GM12872 (cell line): ENCODE data around the gene TMEM163.

Source experiments
- CTCF ChIP-seq: IDR thresholded peaks from 3 replicates; pipeline ENCODE4 v1.5.1; 2011; ENCODE audit warnings: low read depth, mild to moderate bottlenecking, low read length, moderate library complexity; ENCODE audit not compliant: insufficient read depth

The TMEM163 gene

GRCh38 chr2:134454426-134454825 lies 264.4 kb downstream of the TMEM163 start:
- TF ChIP-seq CTCF: no peak

- no peak for TF ChIP-seq CTCF
Observed at GRCh38 chr2:134453973-134454372, 264.8 kb downstream of the TMEM163 start.

- no peak for TF ChIP-seq CTCF
Observed at GRCh38 chr2:134453476-134453875, 265.3 kb downstream of the TMEM163 start.

DNA sequence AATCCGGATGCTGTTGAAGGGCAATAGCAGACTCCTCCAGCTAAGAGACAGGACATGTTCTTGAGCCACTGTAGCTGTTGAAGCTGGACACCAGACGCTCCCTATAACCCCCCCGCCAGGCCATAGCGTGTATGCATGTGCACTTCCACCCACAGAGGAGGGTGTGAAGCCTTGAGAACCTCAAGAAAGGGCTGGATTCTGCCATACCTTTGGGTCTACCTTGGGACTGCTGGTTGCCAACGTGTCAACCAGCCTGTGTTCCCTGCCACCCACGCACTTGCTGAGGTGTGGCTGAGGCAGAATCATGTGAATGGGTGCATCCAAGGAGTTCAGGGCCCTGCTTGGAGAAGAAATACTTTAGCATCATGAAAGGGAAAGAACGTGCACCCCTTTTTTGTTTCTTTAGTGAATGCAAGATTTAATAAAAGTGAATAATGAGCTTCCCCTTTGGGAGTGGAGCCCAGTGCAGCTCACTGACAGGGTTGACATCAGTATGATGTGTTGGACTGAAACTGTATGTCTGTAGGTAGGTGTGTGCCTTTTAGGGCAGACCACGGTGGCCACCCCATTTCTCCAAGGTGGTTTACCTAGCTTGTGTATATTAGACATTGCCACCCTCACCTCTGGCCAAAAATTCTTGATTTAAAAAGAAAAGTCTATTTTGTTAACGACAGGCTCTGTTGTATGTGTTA lies 266.6 kb downstream of the TMEM163 start:
- no peak for TF ChIP-seq CTCF

GRCh38 chr2:134451347-134451630 lies 267.5 kb downstream of the TMEM163 start:
- TF ChIP-seq CTCF: no peak

DNA sequence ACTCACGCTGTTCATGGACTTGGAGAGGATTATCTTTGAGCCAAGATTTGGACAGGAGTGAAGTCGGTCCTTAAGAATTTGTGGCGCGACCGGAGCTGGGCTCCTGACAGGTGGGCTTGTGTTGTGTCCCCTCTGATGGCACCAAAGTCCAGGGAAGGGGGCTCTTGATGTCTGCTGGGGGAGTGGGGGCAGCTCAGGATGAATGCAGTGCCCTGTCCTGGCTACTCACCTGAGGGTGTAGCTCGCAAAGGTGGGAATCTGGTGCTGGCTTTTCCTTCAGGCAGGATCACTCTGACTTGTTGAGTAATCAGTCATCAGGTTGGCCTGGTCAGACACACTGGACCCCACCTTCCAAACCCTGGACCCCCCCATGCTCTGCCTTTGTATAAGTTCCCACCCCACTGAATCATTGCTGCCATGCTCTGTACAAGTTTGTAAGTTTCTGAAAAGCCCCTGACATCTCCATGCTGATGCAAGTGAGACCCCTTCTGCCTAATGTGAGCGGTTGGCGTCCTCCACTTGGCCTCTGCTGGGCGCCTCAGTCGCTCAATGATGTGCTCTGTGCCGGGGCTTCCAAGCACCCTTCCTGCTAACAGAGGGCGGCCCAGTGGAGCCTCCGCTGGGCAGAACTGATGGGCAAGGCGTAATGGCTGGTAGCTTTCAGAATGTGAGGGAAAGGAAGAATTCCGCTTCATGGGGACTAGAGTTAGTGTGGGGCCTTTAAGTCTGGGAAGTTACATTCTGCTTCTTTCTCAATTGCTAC lies 268.9 kb downstream of the TMEM163 start:
- TF ChIP-seq CTCF: no peak

DNA sequence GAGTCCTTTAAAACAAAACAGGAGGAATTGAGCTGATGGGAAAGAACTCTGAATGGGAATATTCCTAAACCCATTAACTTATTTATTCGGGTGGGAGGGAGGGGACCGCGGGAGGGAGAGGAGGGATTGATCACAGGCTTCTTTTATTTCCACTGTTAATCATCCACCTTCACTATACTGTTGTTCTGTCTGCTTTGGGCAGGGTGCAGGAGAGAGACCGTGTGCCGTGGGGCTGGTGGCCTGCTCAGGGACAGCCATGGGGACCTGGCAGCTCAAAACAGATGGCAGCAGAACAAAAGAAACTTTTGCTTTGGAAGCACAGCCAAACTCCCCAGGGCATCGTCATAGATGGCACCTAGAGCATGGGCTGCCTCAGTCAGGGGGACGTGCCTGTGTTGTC lies 269.6 kb downstream of the TMEM163 start:
- no peak for TF ChIP-seq CTCF
